Vagina (tissue), 2 donors: ENCODE results near the gene ZNF681. TPM values are rescaled to one million over a fixed set of nuclear protein-coding genes. Genes with fewer than 3 reads are reported as not detected.

Experiments
- DNase-seq, 2 donors: peaks; one replicate each; pipeline ENCODE4 v3.0.0-alpha.2; 2017; ENCODE audit errors: extremely low spot score in 2 of 2
- H3K27ac ChIP-seq: fragments of 200-600 bp; sonication (generic); one replicate; pipeline ENCODE4 v1.5.1; 2019
- H3K27me3 ChIP-seq: fragments of 200-600 bp; sonication (generic); one replicate; pipeline ENCODE4 v1.5.1; 2019
- H3K36me3 ChIP-seq, 2 donors: fragments of 200-600 bp; sonication (generic); one replicate each; pipeline ENCODE4 v1.5.1; 2017 to 2019
- H3K4me1 ChIP-seq: fragments of 200-600 bp; sonication (generic); one replicate; pipeline ENCODE4 v1.5.1; 2019
- H3K4me3 ChIP-seq, 2 donors: fragments of 200-600 bp; sonication (generic); 1 replicate in 1 of 2; 2 replicates in 1 of 2; pipeline ENCODE4 v1.5.1; 2016 to 2019
- H3K9me3 ChIP-seq: fragments of 200-600 bp; sonication (generic); one replicate; pipeline ENCODE4 v1.5.1; 2019
- POLR2A ChIP-seq, 2 donors: fragments of 450-650 bp; IDR thresholded peaks; one replicate each; pipeline ENCODE4 v1.6.1; 2017; ENCODE audit warnings: antibody characterized with exemption in 2 of 2, mild to moderate bottlenecking in 2 of 2, moderate library complexity in 2 of 2
- POLR2AphosphoS5 ChIP-seq, 2 donors: sonication (generic); formaldehyde crosslinking; IDR thresholded peaks; one replicate each; pipeline ENCODE4 v1.9.0; 2017; ENCODE audit warnings: antibody characterized with exemption in 2 of 2, mild to moderate bottlenecking in 2 of 2, low read depth in 1 of 2; ENCODE audit not compliant: insufficient read depth in 1 of 2
- intact Hi-C: fragments of 100-400 bp; cut with DNase I; formaldehyde crosslinking; loops from one replicate; pipeline ENCODE4 v1.15.1; 2023
- total RNA-seq: library from RNA; depleted of rRNA; stranded (reverse); fragments of >200 nt; gene quantifications from one replicate; pipeline ENCODE4 v1.2.3, GENCODE V29; 2016
- TF ChIP-seq, protein P1 (sequence below), 3 experiments: fragments of 450-650 bp in 2 of 3; fragments of 200-600 bp in 1 of 3; sonication (generic) in 1 of 3; IDR thresholded peaks; one replicate each; pipeline ENCODE4 v1.5.1; 2017 to 2019; ENCODE audit warnings: antibody characterized with exemption in 3 of 3, mild to moderate bottlenecking in 2 of 3, moderate library complexity in 2 of 3

The ZNF681 gene
- total RNA-seq, 1 donor from 2014 or later, result 1.7 TPM

DNA sequence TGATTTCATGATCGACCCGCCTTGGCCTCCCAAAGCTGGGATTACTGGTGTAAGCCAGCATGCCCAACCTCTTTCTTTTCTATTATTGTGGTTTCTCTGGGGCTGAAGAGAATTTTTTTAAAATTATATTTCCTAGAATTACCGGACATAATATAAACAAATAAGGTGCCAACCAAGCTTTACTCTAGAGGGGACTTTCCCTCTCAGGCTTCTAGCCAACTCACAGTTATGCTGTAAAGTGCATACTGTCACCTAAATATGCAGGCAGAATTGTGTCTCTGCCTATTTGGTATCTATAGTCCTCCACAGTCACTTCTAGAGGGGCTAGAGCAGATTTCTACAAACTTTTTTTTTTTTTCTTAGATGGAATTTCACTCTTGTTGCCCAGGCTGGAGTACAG, 41.6 kb upstream of the ZNF681 start:
- Histone ChIP-seq H3K36me3 (no peaks in the 10 kb centered on the region), H3K27me3 (no peaks in the 10 kb centered on the region), H3K4me3 (no peak overlapping the region), H3K9me3 (no peaks in the 10 kb centered on the region), H3K4me1 (no peaks in the 10 kb centered on the region), H3K27ac (no peak overlapping the region)
- DNase-seq, result no peak
- TF ChIP-seq POLR2A (IDR thresholded peaks at IDR 0.05) (no peak), POLR2AphosphoS5 (IDR thresholded peaks at IDR 0.05; ENCODE audit: insufficient read depth in 1 of 2, low read depth in 1 of 2) (no peak)
- TF ChIP-seq, protein P1, sequence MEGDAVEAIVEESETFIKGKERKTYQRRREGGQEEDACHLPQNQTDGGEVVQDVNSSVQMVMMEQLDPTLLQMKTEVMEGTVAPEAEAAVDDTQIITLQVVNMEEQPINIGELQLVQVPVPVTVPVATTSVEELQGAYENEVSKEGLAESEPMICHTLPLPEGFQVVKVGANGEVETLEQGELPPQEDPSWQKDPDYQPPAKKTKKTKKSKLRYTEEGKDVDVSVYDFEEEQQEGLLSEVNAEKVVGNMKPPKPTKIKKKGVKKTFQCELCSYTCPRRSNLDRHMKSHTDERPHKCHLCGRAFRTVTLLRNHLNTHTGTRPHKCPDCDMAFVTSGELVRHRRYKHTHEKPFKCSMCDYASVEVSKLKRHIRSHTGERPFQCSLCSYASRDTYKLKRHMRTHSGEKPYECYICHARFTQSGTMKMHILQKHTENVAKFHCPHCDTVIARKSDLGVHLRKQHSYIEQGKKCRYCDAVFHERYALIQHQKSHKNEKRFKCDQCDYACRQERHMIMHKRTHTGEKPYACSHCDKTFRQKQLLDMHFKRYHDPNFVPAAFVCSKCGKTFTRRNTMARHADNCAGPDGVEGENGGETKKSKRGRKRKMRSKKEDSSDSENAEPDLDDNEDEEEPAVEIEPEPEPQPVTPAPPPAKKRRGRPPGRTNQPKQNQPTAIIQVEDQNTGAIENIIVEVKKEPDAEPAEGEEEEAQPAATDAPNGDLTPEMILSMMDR (IDR thresholded peaks at IDR 0.05), result no peak
- intact Hi-C loops, result no loop called here

DNA sequence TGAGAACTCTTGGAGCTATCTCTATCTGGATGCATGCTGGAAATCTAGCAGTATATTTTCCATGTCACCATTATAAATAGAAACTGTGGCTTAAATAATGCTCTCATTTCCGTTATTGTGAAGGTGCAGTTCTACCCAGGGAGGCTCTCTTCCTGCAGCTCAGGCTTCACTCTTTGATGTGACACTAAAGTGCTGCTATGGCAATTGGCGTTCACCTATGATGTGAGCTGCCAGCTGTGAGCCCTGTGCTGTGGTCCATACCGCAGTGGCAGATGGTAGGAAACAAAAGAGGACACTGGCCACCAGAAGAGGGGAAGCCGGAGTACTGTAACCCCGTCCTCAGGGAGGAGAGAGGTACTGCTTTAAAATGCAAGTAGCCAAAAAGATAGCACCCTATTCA, 40.6 kb upstream of the ZNF681 start:
- H3K9me3 ChIP-seq, result no peaks in the 10 kb centered on the region
- H3K4me3 ChIP-seq, result no peak overlapping the region
- TF ChIP-seq POLR2A (IDR thresholded peaks at IDR 0.05) (no peak), POLR2AphosphoS5 (IDR thresholded peaks at IDR 0.05; ENCODE audit: insufficient read depth in 1 of 2, low read depth in 1 of 2) (no peak)
- TF ChIP-seq, protein P1 (IDR thresholded peaks at IDR 0.05), result no peak
- no peaks in the 10 kb centered on the region for H3K4me1 ChIP-seq
- no peak overlapping the region for H3K27ac ChIP-seq
- intact Hi-C loops, result no loop called here
- H3K36me3 ChIP-seq, result no peaks in the 10 kb centered on the region
- no peaks in the 10 kb centered on the region for H3K27me3 ChIP-seq
- no peak for DNase-seq

DNA sequence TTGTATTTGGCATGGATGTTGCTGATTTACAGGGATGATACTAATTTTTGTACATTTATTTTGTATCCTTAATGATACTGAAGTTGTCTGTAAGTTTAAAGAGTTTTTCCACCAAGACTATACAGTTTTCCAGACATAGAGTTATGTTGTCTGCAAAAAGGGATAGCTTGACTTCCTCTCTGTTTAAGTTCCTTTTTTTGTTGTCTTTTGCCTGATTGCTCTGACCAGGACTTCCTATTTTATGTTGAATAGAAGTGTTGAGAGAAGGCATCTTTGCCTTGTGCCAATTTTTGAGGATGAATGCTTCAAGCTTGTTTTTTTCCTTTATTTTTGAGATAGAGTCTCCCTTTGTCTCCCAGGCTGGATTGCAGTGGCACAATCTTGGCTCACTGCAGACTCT, 36.8 kb upstream of the ZNF681 start:
- TF ChIP-seq POLR2A (IDR thresholded peaks at IDR 0.05) (no peak), POLR2AphosphoS5 (IDR thresholded peaks at IDR 0.05; ENCODE audit: insufficient read depth in 1 of 2, low read depth in 1 of 2) (no peak)
- TF ChIP-seq, protein P1 (IDR thresholded peaks at IDR 0.05), result no peak
- H3K4me3 ChIP-seq, result no peak overlapping the region
- intact Hi-C loops, result no loop called here

DNA sequence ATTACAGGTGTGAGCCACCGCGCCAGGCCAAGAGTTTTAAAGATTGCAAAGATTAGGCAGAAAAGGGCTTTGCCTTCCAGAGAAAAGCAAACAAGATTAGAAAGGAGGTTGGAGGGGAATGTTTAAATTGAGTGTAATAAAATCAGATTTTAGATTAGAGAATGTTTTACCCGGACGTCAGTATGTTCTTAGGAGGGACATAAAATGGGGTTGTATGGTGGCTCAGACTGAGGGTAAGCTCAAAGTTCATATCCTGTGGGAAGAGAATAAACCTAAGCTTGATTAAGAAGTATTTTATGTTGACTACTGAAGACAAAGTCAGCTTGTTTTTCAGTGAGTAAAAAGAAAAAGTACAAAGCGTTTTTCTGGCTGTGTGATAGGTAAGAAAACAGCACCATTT, 34.1 kb upstream of the ZNF681 start:
- no peaks in the 10 kb centered on the region for H3K9me3 ChIP-seq
- H3K4me3 ChIP-seq, result no peak overlapping the region
- intact Hi-C loops, result no loop called here
- H3K36me3 ChIP-seq, result no peaks in the 10 kb centered on the region
- no peak for TF ChIP-seq POLR2A (IDR thresholded peaks at IDR 0.05)
- TF ChIP-seq, protein P1 (IDR thresholded peaks at IDR 0.05), result no peak
- TF ChIP-seq POLR2AphosphoS5 (IDR thresholded peaks at IDR 0.05; ENCODE audit: insufficient read depth in 1 of 2, low read depth in 1 of 2), result no peak
- no peaks in the 10 kb centered on the region for H3K4me1 ChIP-seq
- no peak overlapping the region for H3K27ac ChIP-seq
- no peaks in the 10 kb centered on the region for H3K27me3 ChIP-seq
- no peak for DNase-seq

More for the DNA sequence above, 36.8 kb upstream of the ZNF681 start:
- Histone ChIP-seq H3K27me3 (no peaks in the 10 kb centered on the region), H3K36me3 (no peaks in the 10 kb centered on the region), H3K9me3 (no peaks in the 10 kb centered on the region), H3K4me1 (no peaks in the 10 kb centered on the region), H3K27ac (no peak overlapping the region)
- no peak for DNase-seq

DNA sequence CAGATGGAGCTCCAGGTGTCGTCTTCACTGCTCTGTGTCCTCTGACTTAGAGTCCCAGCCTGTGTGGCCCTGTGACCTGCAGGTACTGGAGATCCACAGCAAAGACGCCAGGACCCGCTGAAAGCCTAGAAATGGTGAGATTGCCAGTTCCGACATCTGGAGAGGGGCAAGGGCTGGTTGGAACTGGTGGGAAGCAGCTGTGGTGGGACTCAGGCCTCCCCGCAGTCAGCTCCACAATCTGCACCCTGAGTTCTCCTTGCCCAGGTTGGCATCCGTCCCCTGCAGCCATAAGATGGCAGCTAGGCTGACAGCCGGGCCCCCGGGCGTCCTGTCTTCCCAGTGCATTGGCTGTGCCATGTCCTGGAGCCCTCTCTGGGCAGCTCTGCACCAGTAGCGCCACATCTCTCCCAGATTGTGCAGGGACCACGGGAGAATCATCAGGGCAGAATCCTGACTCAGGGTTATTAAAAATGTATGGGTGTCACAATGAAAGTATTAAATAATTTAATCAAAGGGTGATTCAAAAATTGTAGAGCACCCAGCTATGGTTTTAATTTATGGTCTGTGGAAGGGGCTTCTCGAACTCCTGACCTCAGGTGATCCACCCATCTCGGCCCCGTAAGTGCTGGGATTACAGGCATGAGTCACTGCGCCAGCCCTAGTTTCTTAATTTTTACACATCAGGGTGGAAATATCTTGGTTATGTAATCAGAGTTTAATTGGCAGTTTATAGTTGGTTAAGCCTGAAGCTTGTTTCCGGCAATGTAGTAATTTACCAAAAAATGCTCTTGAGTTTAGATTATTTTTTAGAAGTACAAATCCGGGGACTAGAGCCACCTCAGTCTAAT, 32.2 kb upstream of the ZNF681 start:
- intact Hi-C loops, result no loop called here
- no peak overlapping the region for H3K4me3 ChIP-seq
- no peaks in the 10 kb centered on the region for H3K4me1 ChIP-seq
- peak in 1 of 2 donors; percentile 95 for DNase-seq
- H3K27me3 ChIP-seq, result no peaks in the 10 kb centered on the region
- H3K9me3 ChIP-seq, result no peaks in the 10 kb centered on the region
- TF ChIP-seq, protein P1 (IDR thresholded peaks at IDR 0.05), result no peak
- TF ChIP-seq POLR2AphosphoS5 (IDR thresholded peaks at IDR 0.05; ENCODE audit: insufficient read depth in 1 of 2, low read depth in 1 of 2) (no peak), POLR2A (IDR thresholded peaks at IDR 0.05) (no peak)
- no peak overlapping the region for H3K27ac ChIP-seq
- H3K36me3 ChIP-seq, result no peaks in the 10 kb centered on the region
